G401.6 (cell line): ENCODE measurements around the gene CUX1.

ENCODE experiments used
- FAIRE-seq: peaks from 2 replicates; lab custom pipeline; 2012; peaks lifted over from hg19 to GRCh38; lab: Jason Lieb, UNC

CUX1 gene

DNA sequence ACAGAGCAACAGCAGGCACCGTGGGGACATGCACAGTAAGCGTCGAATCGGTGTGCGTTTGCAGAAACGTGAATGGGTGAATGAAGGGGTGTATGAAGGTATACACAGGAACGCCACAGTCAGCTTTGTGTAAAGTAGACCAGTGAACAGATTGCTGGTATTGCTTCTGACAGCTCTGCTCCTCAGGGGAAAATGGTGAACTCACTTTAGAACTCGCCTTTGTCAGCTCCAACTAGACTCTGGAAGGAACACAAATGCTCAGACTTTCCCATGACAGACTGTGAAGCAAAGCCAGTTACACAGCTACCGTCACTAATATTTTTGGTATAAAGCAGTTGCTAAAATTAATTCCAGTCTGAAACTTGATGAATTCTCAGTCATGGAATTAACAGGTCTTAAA lies 78.9 kb downstream of the CUX1 start:
- no peak for FAIRE-seq

DNA sequence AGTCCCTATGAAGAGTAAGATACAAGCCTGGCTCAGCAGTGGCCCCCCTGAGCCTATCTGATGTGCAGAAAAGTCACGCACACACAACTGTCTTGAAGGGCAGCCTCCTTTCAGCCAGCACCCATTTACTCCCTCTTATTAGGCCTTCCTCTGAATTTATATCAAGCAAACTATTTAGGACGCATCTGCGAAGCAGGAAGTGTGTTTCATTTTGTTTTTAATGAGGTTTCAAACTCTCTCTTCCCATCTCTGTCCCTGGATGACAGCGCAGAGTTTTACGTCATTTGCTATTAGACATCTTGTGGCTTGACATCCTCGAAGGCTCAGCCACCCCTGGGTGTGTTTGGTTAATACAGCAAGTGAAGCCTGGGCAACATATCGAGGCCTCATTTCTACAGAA lies 79.5 kb downstream of the CUX1 start:
- FAIRE-seq, result no peak

DNA sequence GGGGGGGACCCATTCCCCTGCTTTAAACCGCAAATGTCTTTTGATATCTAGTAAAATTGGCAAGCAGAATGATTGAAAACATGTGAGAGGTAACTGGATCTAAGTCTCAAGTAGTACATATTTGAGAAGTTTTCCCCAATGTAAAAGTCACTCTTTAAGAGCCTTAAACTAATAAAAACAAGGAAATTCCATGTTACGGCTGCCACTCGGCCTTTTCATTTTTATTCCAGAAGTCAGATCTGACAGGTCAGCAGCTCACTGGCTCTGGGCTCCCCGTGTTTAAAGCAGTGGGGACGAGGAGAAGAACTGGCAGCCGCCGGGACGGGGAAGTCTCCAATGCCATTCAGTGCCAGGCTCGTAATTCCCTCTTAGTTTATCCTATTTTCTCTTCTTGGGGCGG lies 80.7 kb downstream of the CUX1 start:
- FAIRE-seq, result no peak

DNA sequence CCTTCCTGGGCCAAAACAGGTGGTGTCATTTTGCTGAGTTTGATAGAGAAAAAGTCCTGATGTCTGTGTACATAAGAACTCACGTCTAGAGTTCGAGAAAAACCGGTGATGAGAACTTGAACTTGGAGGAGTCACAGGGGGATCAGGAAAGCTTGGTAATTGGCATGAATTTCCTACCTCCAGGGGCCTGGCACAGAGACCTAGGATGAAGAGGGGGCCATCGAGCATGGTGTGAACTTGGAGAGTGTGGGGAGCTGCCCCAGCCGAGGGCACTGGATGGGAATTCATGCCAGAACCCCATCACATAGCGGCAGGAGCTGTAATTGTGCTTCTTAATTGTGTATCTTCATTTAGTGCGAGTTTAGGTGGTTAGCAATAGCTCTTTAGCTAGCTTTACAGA lies 82.2 kb downstream of the CUX1 start:
- FAIRE-seq, result no peak

DNA sequence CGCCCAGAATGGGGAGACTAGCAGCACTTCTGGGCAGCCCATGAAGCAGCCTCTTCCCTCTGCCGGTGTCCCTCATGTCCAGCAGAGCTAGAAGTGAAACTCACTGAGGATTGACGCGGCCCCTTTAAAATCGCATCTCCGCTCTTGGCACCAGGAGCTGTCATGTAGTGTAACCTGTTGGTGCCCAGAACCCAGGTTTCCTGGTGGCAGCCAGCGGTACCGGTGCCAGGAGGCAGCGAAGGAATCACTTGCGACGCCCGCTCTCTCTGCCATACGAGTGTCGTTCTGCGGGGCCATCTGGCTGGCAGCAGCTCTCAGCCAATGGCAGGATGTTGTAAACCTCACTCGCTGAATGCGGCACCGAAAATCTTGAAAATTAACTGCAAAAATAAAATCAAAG lies 82.7 kb downstream of the CUX1 start:
- FAIRE-seq, result no peak

DNA sequence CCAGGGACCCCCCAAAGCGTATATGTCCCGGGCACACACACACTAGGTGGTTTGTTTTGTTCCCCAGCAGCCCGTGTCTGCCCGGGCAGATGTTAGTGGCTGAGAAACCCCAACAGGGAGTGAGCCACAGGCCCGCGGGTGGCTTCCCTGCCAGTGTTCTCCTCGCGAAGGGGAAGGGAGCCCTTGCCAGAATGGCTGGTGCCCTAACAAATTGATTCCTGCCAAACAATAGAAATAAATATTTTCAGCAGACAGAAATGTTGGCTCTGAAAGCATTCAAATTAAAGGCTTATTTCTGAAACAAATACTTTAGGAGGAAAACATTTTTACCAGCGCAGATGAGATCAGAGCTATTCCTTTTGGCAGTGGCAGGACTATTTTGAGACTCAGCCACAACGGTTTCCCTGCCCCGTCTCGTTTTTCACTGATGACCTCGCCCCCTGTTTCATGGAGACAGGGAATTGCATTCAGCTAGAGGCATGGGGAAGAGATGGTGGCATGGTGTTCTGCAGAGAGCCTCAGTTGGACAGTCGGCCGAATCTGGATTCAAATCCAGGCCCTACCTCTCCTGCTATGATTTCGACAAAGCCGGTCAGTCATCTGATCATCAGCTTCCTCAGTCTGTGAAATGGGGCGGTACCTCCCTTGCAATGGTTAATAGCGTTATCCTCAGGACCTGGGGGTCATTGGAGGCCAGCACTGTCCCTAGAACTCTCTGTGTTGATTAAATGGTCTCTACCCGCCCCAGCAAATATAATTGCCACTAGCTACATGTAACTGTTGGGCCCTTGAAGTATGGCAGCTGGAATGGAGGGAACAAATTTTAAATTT lies 84.5 kb downstream of the CUX1 start:
- FAIRE-seq, result no peak

DNA sequence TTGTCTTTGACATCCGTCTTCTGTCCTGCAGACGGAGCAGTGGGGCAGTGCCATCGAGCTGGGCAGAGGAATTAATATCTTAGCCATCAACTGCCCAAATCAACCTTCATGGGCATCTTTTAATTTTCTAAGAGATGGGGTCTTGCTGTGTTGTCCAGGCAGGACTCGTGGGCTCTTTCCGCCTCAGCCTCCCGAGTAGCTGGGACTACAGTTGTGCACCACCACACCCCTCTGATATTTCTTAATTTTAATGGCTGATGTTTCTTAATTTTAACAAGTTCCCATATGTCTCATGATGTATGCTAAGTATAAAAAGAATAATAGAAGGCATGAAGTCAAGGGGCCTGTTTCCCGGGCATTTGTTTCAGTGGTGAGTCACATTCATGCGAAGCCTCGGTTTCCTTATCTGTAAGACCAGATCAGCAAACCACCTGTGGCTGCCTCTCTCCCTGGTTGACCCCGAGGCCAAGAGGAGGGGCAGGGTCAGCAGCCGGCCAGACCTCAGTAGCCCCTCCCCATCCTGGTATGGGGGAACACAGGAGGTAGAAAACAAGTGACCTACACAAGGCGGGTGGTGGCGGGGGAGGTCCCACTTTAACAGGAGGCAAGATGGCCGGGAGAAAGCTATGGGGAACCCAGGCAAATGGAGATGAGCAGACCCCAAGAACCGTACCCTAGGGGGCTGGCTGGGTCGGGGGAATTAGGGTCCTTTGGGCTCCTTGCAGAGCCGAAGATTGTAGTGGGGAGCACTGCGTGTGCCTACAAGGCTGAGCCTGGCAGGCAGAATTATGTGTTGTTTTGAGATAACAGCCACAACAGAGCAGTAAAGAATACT lies 85.5 kb downstream of the CUX1 start:
- no peak for FAIRE-seq

DNA sequence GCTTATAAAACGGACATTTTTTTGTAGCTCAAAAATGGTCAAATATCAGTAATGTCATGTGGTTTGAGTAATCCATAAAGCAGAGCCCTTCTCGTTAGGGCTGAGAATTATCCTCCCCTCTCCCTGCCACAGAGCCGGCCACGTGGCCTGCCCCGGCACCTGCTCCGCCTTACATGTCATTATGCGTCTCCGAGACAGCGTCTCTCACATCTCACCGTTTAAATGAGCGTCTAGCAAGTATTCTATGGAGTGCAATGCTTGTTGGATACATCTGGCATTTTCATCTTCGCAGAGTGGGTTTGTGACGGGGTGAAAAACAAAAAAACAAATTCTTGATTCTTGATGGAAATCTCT lies 86.1 kb downstream of the CUX1 start:
- FAIRE-seq, result no peak

DNA sequence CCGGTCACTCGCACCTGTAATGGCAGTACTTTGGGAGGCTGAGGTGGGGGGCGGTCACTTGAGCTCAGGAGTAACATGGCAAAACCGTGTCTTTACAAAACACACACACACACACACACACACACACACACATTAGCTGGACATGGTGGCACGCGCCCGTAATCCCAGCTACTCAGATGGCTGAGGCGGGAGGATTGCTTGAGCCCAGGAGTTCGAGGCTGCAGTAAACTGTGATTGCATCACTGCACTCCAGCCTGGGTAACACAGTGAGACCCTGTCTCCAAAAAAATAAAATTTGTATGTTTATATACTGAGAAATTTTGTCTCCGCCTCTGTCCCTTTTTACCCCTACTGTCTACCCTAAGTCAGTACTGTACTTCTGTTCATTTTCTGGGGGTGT lies 86.6 kb downstream of the CUX1 start:
- no peak for FAIRE-seq

DNA sequence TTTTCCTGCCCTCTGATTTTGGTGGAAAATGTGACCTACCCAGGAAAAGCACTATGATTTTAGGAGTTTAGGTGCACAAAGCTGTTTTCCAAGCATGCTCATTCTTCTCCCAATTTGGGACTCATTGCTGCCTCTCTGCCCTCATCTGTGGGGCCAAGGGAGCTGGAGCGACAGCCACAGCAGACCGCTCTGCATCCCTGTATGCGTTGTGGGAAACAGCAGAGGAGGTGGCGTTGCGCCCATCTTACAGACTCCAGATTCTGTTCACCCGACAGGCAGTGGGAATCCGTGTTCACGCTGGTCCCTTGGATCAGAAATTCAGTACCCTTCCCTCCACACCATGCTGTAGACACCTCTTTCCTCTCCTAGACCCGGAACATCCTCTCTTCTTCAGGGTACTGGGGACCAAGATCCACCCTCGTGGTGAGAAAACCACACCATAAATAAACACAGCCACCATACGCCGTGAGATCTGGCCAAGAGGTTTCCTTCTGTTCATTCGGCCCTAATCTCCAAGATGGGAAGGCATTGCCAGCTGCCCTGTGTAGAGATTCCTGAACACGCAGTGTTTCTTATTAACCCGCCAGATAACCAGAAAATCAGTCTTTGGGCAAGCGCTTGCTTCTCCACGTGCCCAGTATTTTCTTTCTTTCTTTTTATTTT lies 87.9 kb downstream of the CUX1 start:
- FAIRE-seq, result no peak

DNA sequence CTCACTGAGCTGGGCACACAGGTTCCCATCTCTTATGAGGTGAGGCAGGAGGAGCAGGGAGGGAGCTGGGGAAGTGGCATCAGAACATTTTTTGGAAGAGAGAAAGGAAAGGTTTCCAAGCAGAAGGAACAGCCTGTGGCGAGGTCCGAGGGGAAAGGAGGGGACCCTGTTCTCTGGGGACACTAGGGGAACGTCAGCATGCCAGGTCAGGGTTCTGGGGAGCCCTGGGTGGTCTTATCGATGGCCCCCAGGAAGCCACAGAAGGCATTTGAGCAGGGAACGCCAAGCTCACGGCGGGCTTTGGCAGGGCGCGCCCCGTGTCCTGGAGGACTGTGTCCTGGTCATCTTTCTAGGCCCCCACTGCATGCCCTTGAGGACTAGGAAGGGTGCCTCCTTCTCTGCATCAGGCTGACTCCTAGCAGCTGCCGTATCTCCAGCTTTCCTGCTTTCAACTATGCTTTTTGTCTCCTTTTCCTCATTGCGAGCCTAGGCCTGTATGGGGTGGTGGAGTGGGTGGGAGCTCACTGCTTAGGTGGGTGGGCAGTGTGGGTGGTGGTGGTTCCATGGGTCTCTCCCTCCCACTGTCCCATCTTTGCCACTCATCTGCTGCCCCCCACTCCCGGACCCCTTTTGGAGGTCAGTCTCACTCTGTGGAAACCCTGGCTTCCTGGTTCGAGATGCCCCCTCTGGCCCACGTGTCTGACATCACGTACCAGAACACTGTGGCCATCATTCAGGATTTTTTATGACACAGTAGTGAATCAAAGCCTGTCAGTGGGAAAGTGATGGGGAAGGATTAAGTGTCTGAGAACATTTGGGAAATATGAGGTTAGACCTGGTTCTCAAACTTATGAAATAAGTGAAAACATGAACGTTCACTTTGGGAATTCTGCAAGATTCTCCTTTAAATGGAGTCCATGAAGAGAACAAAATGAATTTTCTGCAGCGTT lies 89.1 kb downstream of the CUX1 start:
- FAIRE-seq, result no peak

DNA sequence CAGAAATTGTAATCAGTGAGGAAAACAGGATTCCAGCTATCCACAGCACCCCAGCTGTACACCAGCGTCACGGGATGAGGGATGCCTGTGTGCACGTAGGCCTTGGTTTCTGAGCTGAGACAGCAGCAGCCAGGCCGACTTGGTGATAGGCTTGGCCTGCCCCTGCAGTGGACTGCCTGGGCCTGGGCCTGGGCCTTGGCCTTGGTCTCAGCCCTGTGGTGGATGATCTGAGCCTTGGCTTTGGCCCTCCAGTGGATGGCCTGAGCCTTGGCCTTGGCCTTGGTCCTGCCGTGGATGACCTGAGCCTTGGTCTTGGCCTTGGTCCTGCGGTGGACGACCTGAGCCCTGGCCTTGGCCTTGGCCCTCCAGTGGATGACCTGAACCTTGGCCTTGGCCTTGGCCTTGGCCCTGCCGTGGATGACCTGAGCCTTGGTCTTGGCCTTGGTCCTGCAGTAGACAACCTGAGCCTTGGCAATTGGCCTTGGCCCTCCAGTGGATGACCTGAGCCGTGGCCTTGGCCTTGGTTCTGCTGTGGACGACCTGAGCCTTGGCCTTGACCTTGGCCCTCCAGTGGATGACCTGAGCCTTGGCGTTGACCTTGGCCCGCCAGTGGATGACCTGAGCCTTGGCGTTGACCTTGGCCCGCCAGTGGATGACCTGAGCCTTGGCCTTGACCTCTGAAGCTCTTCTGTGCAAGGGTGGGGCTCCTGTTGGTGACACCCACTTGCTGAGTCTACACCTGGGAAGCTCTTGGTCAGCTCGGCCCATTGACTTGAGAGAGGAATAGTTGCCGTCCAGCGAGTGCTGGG lies 93.8 kb downstream of the CUX1 start:
- FAIRE-seq, result no peak

DNA sequence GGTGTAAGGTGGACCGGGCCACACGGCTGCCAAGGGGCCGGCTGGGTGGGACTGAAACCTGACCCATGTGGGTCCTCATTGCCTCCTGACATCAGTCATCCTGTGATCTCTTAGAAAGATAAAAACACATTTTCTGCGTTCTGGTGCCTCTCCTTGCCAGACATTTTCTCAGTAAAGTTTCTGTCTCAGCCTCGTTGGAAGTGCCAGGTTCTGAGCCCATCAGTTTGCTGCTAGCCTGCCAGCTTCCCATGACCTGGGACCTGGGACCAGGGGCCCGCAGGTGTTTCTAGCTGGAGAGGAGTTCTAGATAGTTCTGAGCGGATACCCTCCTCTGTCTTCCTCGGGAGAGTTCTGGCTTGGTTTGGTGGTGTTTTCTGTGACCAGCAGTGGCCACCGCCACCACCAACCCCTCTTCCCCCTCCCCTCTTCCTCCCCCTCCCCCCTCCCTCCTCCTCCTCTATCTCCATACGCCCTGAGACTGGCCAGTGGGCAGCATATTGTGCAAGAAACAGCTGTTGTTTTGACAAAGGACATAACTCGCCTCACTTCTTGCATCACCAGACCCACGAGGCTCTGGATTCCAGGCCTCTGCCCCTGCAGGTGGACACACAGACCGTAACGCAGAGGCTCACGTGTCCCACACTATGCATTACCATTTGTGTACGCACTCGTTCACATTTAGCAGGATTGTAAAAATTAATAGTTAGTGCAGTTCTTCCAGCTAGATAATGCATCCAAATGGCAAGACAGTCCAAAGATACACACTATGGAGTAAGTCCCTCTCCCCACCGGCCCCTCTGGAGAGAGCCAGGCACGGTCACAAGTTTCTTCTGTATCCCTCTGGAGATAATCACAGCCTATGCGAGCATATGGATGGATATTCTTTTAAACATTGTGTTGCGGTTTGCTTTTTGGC lies 94.6 kb downstream of the CUX1 start:
- FAIRE-seq, result no peak

DNA sequence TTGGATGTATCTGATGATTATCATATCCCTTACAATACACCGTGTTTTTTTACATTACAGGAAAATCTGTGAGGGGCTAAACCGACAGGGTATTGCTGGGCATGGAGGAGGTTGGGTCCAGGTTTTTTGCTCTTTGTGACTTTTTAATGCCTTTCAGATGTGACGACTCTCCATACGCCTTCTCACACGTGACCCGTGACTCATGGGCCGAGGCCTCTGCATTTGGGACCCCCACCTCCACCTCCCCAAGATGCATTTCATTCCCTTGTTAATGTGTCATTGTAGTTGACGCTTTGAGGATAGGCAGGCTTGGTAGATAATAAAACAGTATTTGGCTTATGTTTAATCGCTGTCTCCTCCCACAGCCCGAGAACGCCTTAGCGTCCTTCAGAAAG lies 95.3 kb downstream of the CUX1 start:
- no peak for FAIRE-seq

DNA sequence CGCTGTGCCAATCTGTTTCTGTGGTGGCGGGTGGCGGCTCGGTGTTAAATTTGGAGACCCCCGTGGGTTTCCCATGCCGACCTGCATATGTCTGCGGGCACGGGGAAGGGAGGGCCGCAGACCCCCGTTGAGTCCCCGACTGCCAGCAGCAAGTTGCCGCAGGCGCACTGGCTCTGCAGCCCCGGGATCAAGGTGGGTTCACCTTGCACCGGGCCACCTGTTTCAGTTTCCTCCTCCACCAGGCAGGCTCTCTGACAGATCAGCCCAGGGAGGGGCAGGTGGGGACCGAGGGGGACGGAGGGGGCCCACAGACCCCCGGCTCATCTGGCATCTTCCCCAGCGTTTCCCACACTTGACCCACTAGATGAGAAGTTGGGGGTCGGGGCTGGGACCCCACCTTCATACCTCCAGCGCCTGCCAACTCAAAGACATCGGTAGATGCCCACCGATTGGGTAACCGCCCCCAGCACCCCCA lies 95.9 kb downstream of the CUX1 start:
- FAIRE-seq, result no peak

DNA sequence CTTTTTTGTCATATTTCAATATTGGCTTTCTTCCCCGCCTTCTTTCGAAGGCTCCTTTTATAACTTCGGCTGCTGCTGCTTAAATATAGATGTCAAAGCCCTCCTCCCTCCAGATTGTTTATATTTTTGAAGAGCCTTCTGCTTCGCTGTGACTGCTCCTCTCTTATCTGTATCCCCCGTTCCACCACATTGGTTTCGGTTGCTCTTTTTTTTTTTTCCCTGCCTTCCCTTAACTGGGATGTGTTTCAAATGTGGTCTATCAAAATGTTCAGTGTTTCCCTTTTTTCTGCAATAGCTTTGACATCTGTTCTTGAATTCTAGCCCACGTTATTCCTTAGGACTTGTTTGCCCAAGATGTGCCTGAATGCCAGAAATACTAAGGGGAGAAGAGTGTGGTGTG lies 96.4 kb downstream of the CUX1 start:
- no peak for FAIRE-seq

DNA sequence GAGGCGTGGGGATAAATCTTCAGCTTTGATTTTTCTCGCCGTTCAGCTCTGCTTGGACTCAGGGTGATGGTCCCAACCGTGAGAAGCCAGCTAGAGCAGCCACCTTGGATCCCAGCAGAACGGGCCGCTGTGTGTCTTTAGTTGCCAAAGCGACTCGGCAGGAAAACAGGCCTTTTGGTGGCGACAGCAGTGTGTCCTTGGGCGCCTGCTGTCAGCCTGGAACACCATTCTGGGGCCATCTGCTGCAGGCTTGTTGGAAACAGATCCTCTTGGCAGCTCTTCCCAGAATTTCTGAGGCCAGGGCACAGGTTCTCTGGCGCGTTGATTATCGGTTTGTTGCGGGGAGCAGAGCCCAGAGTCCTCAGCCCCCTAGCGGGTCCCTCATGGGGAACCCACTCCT lies 97.6 kb downstream of the CUX1 start:
- no peak for FAIRE-seq

DNA sequence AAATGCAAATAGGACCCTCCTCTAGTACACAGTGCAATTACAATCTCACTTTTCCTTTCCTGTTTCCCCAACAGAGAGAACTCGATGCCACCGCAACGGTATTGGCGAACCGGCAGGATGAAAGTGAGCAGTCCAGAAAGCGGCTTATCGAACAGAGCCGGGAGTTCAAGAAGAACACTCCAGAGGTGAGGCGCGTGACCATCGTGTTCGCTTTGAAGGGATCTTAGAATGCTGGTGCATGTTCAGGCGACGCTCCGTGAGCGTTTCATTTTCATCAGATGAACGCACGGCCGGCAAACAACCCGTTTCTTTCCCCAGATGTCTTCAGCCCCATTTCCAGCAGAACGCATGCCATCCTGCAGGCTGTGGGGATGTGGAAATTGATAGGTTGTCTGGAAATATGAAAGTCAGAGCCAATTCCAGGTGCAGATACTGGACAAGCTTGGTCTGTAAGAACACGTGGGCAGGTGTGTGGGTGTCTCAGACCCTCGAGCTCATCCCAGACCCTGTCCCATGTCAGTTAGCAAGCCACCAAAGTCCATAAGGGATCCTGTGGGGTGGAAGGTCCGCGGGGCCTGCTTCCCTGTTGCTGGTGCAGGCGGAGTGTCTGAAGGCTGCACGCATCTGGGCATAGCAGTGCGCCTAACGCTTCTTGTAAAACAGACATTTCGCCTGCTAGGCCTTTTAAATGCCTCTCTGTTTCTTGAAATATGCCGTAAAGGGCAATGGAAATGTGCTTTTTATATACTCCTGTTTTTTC lies 98.8 kb downstream of the CUX1 start:
- FAIRE-seq, result no peak

DNA sequence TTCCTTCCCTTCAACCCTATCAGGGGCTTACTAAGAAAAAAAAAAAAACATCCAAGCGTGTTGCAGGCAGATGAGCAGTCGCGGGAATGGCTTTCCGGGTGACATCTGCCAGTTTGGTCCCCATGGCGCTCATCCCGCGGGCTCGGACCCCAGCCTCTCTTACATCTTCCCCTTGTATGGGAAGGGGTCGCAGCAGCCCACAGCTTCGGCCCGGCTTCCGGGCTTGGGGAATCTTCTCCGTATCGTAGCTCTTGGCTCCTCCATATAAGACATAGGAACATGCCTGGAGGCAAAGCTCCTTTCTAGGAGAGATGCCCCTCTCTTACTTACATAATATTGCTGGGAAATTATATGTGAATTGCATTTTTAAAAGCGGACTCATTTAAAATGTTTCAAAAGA lies 99.5 kb downstream of the CUX1 start:
- FAIRE-seq, result no peak
